Body of pancreas (tissue), 4 donors: ENCODE measurements around the gene PAPPA2. TPM values are rescaled to one million over a fixed set of nuclear protein-coding genes. Genes with fewer than 3 reads are reported as not detected.

Experiments
- ATAC-seq: fragments of 150-250 bp; one replicate; pipeline ENCODE4 v1.9.1; 2016
- DNase-seq, 4 donors: peaks; one replicate each; pipeline ENCODE4 v3.0.0-alpha.2; 2019
- H3K27ac ChIP-seq, 4 donors: fragments of 200-600 bp; sonication (generic); 1 replicate in 3 of 4; 2 replicates in 1 of 4; pipeline versions ENCODE4 v1.5.1 to v1.6.1; 2016 to 2019; ENCODE audit warnings: mild to moderate bottlenecking in 1 of 4, mixed read lengths in 1 of 4, moderate library complexity in 1 of 4
- H3K27me3 ChIP-seq, 2 donors: fragments of 200-600 bp; sonication (generic); one replicate each; pipeline ENCODE4 v1.6.0; 2016; ENCODE audit warnings: mild to moderate bottlenecking in 1 of 2
- H3K36me3 ChIP-seq, 2 donors: fragments of 200-600 bp; sonication (generic); replicated peaks in 1 of 2; 2 replicates each; pipeline ENCODE4 v1.5.1; 2016; ENCODE audit warnings: low read depth in 2 of 2; ENCODE audit not compliant: insufficient read depth in 1 of 2
- H3K4me1 ChIP-seq: fragments of 200-600 bp; sonication (generic); one replicate; pipeline ENCODE4 v1.6.0; 2016
- H3K4me3 ChIP-seq, 2 donors: fragments of 200-600 bp; sonication (generic); 1 replicate in 1 of 2; 2 replicates in 1 of 2; pipeline ENCODE4 v1.5.1; 2016 to 2019
- H3K9me3 ChIP-seq, 3 donors: fragments of 200-600 bp; sonication (generic); 1 replicate in 2 of 3; 2 replicates in 1 of 3; pipeline ENCODE4 v1.5.1; 2016
- CTCF ChIP-seq, 7 experiments: fragments of 450-650 bp in 4 of 7; fragments of 200-600 bp in 3 of 7; sonication (generic) in 3 of 7; IDR thresholded peaks; one replicate each; pipeline ENCODE4 v1.5.1; 2016 to 2019; ENCODE audit warnings: antibody characterized with exemption in 7 of 7
- POLR2A ChIP-seq, 3 donors: fragments of 450-650 bp; IDR thresholded peaks; one replicate each; pipeline ENCODE4 v1.6.1; 2016; ENCODE audit warnings: antibody characterized with exemption in 3 of 3, mild to moderate bottlenecking in 2 of 3
- whole genome bisulfite sequencing, 2 donors: methylation state at CpG; one replicate each; pipeline ENCODE4 v1.1.5; 2017; 5-methylcytosine and 5-hydroxymethylcytosine counted together
- intact Hi-C: fragments of 100-400 bp; cut with DNase I; formaldehyde crosslinking; loops from one replicate; pipeline ENCODE4 v1.15.1; 2023
- total RNA-seq, 2 donors: library from RNA; depleted of rRNA; stranded (reverse); fragments of >200 nt; gene quantifications; one replicate each; pipeline ENCODE4 v1.1.0, GENCODE V29; 2016

PAPPA2 gene
- total RNA-seq, 2 donors from 2014 or later: under 0.01 to 5.4 TPM

GRCh38 chr1:176841238-176841637 is 378.3 kb downstream of the PAPPA2 start:
- WGBS, 2 donors: 64 to 74% methylated on average over 2 of the region's 2 CpGs
- Histone ChIP-seq H3K4me3 (no peak overlapping the region), H3K4me1 (peaks cover 7% of the 10 kb centered on the region), H3K27me3 (no peaks in the 10 kb centered on the region), H3K36me3 (no peaks in the 10 kb centered on the region), H3K27ac (no peak overlapping the region), H3K9me3 (no peaks in the 10 kb centered on the region)
- DNase-seq: no peak
- ATAC-seq: no peak
- no peak for TF ChIP-seq POLR2A (IDR thresholded peaks at IDR 0.05)
- intact Hi-C loops: loop anchor here (10.0 kb wide), 1 partner anchor 276 kb away; no protein-coding TSS in a partner anchor

GRCh38 chr1:176843352-176844297 is 380.6 kb downstream of the PAPPA2 start:
- DNase-seq (peak; percentile 7 to 30 (median 14)), ATAC-seq (peak; percentile 47)
- Histone ChIP-seq H3K4me1 (no peaks in the 10 kb centered on the region), H3K4me3 (no peak overlapping the region), H3K27ac (no peak overlapping the region), H3K36me3 (no peaks in the 10 kb centered on the region), H3K27me3 (no peaks in the 10 kb centered on the region), H3K9me3 (no peaks in the 10 kb centered on the region)
- TF ChIP-seq POLR2A (IDR thresholded peaks at IDR 0.05): no peak
- peak; percentile 27 to 87 (median 66) for TF ChIP-seq CTCF (IDR thresholded peaks at IDR 0.05)
- intact Hi-C loops: loop anchor here (10.0 kb wide), 1 partner anchor 279 kb away; no protein-coding TSS in a partner anchor
- WGBS, 2 donors: 28 to 33% methylated on average over 4 of the region's 4 CpGs

- Histone ChIP-seq H3K27me3 (no peaks in the 10 kb centered on the region), H3K9me3 (no peaks in the 10 kb centered on the region), H3K36me3 (no peaks in the 10 kb centered on the region), H3K4me3 (no peak overlapping the region), H3K4me1 (no peaks in the 10 kb centered on the region), H3K27ac (no peak overlapping the region)
- no peak for ATAC-seq
- TF ChIP-seq CTCF (IDR thresholded peaks at IDR 0.05) (no peak), POLR2A (IDR thresholded peaks at IDR 0.05) (no peak)
- 67 to 75% methylated on average over 1 of the region's 1 CpG for WGBS, 2 donors
- intact Hi-C loops: loop anchor here (10.0 kb wide), 1 partner anchor 282 kb away; no protein-coding TSS in a partner anchor
- no peak for DNase-seq
Observed at GRCh38 chr1:176847052-176847451, 384.1 kb downstream of the PAPPA2 start.

GRCh38 chr1:176849281-176849680 is 386.3 kb downstream of the PAPPA2 start:
- Histone ChIP-seq H3K36me3 (no peaks in the 10 kb centered on the region), H3K9me3 (no peaks in the 10 kb centered on the region), H3K27me3 (no peaks in the 10 kb centered on the region), H3K27ac (no peak overlapping the region), H3K4me1 (peaks cover 2% of the 10 kb centered on the region), H3K4me3 (no peak overlapping the region)
- intact Hi-C loops: loop anchor here (10.0 kb wide), 1 partner anchor 284 kb away; no protein-coding TSS in a partner anchor
- WGBS, 2 donors: 68 to 98% methylated on average over 3 of the region's 3 CpGs
- DNase-seq (no peak), ATAC-seq (no peak)
- TF ChIP-seq POLR2A (IDR thresholded peaks at IDR 0.05) (no peak), CTCF (IDR thresholded peaks at IDR 0.05) (no peak)

GRCh38 chr1:176850871-176851270 is 387.9 kb downstream of the PAPPA2 start:
- Histone ChIP-seq H3K36me3 (no peaks in the 10 kb centered on the region), H3K4me1 (peaks cover 13% of the 10 kb centered on the region), H3K9me3 (no peaks in the 10 kb centered on the region), H3K4me3 (no peak overlapping the region), H3K27me3 (no peaks in the 10 kb centered on the region), H3K27ac (no peak overlapping the region)
- DNase-seq (no peak), ATAC-seq (no peak)
- no peak for TF ChIP-seq POLR2A (IDR thresholded peaks at IDR 0.05)
- TF ChIP-seq CTCF (IDR thresholded peaks at IDR 0.05): no peak
- WGBS, 2 donors: 63 to 65% methylated on average over 4 of the region's 4 CpGs
- intact Hi-C loops: no loop called here
